Retina (tissue), 1 donor: ENCODE results near the gene XXYLT1.
A peak's percentile ranks its signal among the peaks of the same experiment; 100 is the strongest.
"Not testable (repeated sequence)": the region's sequence is repeated elsewhere in the genome, so short reads cannot be mapped to it uniquely, and the experiment has no call there.

Experiments used
- DNase-seq: peaks from one replicate; pipeline ENCODE4 v3.0.0-alpha.2; 2016

XXYLT1 gene

DNA sequence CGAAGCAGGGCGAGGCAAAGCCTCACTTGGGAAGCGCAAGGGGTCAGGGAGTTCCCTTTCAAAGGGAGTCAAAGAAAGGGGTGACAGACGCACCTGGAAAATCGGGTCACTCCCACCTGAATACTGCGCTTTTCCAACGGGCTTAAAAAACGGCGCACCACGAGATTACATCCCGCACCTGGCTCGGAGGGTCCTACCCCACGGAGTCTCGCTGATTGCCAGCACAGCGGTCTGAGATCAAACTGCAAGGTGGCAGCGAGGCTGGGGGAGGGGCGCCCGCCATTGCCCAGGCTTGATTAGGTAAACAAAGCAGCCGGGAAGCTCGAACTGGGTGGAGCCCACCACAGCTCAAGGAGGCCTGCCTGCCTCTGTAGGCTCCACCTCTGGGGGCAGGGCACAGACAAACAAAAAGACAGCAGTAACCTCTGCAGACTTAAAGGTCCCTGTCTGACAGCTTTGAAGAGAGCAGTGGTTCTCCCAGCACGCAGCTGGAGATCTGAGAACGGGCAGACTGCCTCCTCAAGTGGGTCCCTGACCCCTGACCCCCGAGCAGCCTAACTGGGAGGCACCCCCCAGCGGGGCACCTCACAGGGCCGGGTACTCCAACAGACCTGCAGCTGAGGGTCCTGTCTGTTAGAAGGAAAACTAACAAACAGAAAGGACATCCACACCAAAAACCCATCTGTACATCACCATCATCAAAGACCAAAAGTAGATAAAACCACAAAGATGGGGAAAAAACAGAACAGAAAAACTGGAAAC lies 182.9 kb downstream of the XXYLT1 start:
- not testable (repeated sequence) for DNase-seq

DNA sequence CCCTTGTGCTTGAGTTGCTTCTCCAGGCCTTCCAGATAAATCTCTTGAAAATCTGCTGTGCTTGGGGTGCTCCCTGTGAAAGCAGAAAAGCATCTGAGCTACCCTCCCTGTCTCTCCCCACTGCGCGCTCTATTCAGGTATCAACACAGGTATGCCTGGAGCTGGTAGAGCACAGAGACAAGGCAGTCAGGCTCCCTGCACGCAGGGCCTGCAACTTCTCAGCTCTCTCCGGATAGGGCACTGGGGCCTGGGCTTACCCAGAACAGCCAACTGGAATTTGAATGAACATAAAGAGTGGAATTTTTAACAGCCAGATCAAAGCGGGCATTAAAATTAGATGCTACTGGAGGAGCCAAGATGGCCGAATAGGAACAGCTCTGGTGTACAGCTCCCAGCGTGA lies 183.6 kb downstream of the XXYLT1 start:
- DNase-seq, result peak; percentile 6

DNA sequence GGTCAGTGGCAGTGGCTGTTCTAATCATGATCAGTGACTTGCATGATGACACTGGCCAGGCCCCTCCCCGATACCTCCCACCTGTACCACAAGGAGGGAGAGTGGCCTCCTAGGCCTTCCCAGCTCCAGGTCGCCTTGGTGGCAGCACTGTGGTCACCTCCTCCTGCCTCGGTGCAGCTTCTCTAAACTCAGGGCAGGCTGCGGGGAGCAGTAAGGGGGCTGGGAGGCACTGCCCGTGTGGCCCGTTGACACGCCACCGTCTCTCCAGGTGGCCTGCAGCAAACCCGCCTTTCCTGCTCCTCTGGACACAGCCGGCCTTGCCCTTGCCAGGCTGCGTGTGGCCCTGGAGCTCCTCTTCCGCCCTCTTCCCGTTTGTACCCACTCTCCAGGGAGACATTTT lies 184.1 kb downstream of the XXYLT1 start:
- no peak for DNase-seq

DNA sequence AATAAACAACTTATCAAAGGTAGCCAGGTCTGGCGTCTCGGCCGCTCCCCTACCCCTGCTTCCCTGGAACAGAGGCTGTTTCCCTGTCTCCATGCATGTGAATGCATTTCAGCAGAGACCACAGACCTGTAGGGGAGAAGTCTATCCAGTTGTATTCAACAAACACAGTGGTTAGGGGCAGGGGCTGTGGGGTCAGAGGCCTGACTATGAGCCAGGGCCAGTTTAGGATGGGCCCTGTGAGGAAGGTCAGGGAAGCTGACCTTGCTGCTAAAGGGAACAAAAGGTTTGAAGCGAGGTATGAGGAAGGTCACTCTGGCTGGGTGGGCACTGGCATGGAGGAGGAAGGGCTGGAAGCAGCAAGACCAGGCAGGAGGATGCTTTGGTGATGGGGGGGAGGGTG lies 184.6 kb downstream of the XXYLT1 start:
- no peak for DNase-seq

DNA sequence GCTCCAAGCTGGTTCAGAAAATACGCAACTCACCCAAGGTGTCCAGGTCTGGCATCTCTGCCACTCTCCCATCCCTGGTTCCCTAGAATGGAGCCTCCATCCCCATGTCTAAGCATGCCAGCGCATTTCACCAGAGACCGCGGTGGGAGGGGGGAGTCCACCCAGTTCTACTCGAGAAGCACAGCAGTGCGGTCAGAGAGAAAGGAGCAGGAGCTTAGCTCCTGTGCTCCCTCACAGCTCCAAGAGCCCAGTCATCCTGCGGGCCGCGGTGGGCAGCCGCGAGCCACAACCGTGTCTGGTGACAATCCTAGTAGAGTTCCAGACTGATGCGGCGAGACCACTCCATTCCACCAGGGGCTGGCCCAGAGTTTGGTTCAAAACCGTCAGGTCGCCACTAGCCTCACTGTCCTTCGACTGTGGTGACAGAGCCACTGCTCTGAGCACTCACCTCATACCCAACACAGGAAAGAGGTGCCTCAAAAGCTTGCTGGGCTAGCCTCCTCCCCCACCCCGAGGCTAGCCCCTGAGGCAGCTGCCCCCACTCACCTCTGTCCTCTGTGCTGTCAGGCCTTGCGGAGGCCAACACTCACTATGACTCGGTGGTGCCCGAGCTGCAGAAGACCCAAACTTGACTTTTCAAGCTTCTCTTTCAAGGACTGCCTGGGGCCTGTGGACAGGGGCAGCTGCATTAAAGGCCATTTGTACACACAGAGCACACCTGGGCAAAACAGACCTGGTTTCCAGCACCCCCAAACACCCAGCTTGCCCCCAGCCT lies 185.4 kb downstream of the XXYLT1 start:
- peak; percentile 3 for DNase-seq

DNA sequence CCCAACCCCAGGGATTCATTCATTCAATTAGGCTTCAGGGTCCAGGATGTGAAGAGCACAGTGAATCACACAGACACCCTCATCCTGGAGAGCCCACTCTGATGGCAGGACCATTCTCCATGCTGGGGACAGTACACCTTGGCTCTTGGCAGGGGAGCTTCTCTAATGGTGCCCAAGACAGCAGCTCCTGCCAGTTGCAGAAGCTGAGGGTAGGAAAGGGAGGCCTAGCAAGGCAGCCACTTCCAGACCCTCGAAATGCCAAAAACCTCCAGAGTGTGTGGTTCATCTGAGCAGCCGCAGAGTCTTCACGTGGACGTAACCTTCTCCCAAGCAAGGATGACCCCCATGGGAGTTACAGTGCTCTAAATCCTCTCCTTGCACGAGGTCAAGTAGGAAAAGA lies 186.2 kb downstream of the XXYLT1 start:
- DNase-seq, result no peak

DNA sequence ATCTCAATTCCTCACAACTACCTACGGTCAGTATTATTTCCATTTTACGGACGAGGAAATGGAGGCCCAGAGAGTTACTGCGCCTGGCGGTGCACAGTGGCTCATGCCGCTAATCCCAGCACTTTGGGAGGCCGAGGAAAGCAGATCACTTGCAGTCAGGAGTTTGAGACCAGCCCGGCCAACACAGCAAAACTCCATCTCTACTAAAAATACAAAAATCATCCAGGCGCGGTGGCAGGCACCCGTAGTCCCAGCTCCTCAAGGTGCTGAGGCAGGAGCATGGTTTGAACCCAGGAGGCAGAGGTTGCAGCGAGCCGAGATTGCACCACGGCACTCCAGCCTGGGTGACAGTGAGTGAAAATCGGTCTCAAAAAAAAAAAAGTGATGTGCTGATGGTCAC lies 187.3 kb downstream of the XXYLT1 start:
- DNase-seq, result no peak

DNA sequence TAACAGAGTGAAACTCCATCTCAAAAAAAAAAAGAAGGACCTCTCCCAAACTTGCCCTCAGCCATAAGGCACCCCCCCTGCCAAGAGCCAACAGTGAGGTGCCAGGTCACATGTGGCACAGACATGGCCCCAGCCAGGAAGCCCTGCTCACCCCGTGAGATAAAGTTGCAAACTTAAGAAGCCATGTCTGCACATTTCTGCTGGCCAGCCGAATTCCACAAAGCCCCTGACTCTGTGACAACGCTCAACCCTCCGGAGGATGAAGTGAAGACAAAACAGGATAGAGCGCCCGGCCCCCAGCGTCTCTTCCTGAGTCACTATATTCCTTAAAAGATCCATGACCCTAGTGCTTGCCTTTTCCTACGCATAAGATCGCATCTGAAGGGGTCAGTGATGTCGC lies 188.1 kb downstream of the XXYLT1 start:
- no peak for DNase-seq

DNA sequence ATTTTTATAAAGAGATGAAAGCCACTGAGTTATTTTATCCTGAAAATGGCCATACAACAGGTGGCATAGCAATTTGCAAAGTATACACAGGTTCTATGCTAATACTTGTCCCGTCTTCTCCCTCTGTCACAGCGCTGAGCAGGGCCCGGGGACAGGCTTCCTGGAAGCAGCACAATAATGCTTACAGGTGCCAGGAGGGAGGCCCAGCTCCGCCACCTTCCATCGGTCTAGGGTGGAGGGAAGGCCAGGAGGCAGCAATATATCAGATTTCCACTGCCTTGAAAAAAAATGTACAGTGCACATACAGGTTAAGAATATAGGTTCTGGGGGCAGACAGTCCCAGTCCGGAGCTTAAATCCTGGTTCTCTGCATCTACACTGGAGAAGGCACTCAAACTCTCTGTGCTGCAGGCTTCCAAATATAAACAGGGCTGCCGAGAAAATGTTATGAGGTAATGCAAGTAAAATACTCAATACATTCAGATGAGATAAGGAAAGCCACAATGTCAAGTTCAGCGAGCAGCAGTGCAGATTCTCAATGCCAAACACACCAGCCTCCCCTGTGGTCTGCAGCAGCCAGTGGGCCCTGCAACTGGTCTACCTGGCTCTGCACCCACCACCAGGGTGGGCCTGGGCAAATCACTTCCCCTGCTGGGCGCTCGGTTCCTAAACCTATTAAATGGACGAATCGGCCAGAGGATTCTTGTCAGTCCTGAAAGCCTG lies 189.6 kb downstream of the XXYLT1 start:
- no peak for DNase-seq

DNA sequence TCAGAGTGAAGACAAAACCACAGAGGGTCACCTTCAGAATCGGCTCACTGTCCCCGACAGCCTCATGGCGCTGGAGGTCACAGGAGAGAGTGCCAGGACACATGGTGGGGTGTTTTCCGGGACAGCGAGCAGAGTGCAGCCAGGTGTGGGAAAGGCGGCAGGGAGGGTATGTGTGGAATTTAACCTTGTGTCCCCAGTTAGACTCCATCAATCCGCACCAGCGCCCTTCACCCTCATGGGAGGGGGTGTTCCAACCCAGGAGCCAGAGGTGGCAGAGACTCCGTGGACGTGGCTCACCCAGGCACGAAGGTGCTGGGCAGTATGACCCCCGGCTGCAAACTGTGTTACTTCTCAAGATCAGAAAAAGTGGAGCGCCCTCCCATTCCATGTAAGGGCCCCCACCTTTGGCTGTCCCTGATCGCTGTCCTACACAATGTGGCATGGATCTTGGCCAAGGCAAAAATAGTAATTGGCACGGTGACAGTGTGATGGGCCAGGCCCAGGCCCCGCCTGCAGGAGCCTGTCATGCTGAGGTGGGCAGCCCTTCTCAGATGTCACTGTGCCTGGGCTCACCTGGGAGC lies 190.3 kb downstream of the XXYLT1 start:
- DNase-seq, result peak; percentile 48

DNA sequence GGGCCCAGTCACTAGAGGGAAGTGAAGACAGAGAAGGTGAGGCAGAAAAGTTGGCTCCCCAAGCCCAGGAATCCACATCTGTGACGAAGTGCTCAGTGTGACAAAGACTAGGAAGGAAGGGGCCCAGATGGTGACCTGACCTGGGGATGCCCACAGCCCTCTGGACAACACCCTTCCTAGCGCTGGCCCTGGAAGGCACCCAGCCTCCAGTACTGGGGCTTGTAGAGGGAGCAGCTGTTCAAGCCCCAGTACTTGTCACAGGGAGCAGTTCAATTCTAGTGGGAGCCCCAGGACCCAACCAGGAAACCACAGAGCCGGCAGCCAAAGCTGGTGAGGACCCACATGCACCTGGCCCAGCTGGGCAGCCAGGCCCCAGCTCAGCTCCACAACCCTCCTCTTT lies 190.8 kb downstream of the XXYLT1 start:
- peak; percentile 12 for DNase-seq

DNA sequence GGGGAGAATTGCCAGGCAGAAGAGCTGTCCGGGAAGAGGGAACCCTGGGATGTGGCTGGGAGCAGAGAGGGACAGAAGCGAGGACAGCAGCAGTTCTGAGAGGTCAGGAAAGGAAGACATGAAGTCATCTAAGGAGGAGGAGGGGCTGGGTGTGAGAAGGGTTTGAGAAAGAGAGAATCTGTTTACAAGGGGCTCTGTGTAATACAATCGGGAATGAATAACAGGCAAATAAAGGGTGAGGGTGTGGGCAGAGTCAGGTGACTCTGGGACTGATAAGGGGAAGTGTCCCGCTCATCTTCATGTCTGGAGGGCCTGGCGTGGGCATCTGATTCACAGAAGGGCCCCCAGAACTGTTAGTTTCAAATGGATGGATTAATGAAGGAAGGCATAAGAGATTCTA lies 191.3 kb downstream of the XXYLT1 start:
- no peak for DNase-seq

DNA sequence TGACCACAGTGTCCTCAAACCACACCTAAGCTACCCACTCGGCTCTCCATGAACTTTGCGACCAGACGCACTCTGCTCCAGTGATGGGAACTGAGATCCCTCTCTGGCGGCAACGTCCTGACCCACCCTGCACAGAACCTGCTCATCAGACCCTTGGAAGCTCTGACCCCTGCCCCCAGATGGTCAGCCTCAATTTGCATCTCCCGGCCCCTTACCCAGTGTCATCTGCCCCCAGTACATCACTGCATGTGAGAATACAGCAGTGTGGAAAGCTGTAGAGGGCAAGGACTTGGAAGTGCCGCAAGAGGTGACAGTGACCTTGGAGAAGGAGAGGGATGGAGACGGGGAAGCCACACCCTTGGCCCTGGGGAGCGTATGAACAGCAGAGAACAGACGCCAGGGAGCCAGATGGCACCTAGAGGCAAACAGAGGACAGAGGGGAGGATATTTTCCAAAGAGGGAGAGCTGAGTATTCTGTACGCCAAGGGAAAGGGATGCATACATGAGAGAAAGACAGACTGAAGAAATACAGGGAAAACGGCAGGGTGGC lies 192.0 kb downstream of the XXYLT1 start:
- peak; percentile 13 for DNase-seq

DNA sequence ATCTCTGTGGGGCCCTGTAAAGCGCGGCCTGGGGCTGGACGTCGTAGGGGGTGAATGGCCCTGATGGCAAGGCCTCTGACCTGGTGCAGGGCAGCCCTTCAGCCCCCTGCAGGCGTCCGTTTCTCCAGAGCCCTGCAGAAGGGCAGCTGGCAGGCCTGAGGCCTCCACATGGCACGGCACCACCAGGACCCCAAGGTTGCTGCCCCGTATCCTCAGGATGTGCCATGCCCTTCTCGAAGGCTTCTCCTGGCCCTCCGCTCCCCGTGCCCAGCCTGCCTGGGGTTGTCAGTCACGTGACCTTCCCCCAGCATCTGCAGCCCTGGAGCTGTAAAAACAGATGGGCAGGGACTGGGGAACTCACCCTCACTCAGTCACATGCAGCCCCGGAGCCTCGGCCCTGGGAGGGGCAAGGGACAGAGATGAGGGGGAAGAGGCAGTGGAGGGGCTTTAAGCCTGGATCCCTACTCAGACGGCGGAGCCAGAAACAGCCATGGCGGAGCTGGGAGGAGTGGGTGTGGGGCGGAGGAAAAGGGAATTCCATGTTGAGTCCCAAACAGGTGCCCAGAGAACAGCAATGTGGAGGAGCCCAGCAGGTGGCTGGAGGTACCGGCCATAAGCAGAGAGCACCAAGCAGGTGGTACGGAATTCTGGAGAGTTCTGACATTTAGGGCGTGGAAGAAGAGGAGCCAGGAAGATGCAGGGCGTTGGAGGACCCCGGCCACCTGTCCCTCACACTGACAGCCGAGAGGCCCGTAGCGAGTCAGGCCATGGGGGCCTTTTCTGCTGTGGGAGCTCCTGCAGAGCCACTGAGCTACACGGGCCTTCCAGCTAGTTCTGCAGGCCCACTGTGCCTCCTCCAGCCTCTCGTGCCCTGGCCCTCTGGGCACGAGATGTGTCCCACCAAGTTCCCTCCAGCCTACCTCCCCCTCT lies 193.1 kb downstream of the XXYLT1 start:
- DNase-seq, result peak; percentile 50

DNA sequence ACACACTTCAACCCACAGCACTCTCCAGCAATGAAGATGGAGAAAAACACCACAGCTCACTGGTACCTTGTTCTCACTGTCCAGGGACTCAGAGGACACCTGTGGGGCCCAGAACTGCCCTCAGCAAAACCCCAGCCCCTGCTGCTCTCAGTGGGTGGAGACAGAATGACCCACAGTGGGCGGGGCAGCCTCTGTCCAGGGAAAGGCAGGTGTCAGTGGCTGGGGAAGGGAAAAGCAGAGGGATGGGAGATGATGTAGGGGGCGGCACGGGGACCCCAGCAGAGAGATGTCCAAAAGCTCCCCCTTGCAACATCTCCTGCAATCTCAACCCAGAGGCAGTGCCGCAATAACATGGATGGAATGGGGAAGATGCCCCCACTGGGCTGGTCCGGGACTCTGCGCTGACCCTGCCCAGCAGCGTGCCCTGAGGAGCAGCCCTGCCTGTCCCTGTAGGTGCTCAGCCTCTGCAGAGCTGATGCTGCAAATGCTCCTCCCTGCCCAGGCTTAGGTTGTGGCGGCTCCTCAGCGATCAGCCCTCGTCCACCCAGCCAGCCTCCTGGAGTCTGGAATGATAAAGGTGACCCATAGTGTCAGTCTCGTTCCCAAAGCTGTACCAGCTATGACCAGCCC lies 193.9 kb downstream of the XXYLT1 start:
- DNase-seq, result peak; percentile 6

DNA sequence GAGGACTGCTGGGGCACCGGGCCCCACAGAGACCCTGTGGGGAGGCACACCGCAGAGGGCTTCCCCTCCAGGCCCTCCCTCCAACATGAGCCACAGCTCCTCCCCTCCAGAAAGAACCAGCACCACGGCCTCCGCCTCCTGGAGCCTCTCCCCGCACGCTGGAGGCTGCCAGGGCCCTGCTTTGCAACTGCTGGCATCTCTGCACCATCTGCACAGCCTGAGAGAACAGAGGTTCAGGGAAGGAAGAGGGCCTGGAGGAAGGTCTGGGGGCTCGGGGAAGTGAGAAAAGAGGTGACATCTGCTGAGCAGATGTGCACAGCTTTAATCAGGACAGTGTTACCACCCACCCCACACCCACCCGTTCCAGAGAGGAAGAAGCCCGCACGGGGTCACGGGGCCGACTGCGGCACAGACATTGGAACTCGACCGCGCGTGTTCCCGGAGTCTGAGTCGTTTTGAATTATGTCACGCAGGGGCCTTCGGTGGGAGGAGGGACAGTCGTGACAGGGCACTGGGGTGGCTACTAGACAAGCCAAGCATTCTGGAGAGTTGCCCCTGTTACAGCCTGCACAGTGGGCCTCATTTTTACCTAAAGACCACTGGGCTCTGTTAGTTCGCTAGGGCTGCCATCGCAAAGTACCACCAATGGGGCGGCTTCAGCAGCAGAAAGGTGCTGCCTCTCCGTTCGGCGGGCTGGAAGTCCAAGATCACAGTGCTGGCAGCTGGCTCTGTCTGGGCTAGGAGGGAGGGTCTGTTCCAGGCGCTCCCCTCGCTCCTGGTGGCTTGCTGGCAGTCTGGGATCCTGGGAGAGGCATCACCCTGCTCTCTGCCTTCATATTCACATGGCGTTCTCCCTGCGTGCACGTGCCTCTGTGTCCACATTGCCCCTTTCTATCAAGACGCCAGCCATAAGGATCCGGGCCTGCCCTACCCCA lies 194.8 kb downstream of the XXYLT1 start:
- DNase-seq, result peak; percentile 42

DNA sequence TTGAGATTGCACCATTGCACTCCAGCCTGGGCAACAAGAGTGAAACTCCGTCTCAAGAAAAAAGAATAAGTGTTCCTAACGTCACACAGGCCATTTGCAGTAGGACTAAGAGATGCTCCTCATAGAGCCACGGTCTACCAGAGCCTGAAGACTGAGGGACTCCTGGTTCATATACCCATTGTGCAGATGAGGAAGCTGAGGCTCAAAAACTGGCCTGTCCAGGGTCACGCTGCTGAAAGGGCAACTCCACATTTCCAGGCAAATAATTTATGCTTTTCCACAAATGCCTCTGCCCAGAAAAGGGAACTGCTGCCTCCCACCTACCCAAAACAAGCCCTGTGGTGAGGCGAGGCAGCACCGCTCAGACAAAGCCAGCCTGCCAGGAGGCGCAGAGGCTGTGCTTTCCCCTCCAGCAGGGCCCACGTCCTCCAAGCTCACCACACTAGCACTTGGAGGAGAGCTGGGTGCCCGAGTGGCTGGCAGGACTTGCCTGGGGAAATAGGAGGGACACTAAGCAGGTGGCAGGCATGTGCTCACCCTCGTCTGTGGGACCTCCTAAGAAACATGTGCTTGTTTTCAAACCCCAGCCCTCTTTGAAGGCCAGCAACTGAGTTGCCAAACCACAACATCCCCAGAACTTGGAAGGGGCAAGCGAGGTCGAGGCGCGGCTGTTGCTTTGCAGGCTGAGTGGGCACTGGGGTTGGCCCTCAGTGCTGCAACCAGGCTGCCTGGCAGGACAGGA lies 195.6 kb downstream of the XXYLT1 start:
- peak; percentile 4 for DNase-seq

DNA sequence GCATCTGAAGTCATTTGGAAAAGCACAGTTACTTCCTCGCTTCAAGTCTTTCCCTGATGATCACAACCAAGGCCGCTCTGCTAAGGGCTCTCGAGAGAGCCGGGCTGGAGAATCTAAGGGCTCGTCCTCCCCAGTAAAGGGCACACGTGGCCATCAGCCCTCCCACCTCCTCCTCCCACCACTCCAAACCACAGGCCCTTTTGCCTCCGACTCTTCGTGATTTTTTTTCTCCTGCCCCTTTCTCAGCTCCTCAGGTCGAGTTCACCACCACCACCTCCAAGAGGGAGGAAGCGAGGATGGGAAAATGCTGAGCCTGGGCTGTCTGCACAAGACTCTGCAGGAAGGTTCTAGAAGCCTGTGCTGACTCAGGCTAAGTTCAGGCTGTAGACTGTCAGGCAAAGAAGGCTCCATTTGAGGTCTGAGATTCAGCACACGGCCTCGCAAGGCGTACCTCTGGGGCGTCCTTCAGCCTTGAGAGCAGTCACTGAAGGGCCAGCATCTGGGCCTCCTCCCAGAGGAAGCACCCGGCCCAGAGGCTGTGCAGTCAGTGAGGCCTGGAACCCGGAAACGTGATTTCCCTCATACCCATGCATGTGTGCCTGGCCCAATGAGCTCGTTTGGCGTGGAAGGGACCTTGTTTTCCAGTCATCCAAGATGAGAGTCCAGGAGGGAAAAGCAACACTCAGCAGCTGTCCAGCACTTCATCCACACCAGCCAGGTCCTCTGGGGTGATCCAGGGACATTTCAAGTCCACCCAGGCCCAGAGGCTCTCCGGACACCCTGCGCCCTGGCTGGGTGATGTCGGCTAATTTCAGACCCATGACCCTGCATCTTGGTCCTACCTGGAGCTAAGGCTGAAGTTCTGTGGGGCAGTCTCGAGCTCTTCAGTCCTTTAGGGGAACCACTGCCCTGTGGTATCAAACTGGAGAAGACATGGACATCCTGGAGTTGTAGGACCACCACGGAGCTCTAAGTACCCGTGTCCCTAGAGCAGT lies 196.8 kb downstream of the XXYLT1 start:
- DNase-seq, result peak; percentile 7
